ENCODE data around the gene TRIM41.
"Not testable (repeated sequence)": the region's sequence is repeated elsewhere in the genome, so short reads cannot be mapped to it uniquely, and the experiment has no call there.

TRIM41 gene

GRCh38 chr5:181212934-181213333 lies 10.1 kb upstream of the TRIM41 start:
- TF ChIP-seq CTCF (IDR thresholded peaks at IDR 0.05; ENCODE audit: borderline replicate concordance, control extremely low read depth, extremely low read depth, insufficient read depth, missing control alignments), result no peak
- in situ Hi-C loops (cut with MboI; ENCODE audit: low sequenced_read_pairs, unreplicated experiment), result no loop called here
- no peak for DNase-seq (ENCODE audit: low spot score)

GRCh38 chr5:181214249-181214648 lies 8.8 kb upstream of the TRIM41 start:
- in situ Hi-C loops (cut with MboI; ENCODE audit: low sequenced_read_pairs, unreplicated experiment); DNase-seq (ENCODE audit: low spot score): not testable (repeated sequence)

- TF ChIP-seq CTCF (IDR thresholded peaks at IDR 0.05; ENCODE audit: borderline replicate concordance, control extremely low read depth, extremely low read depth, insufficient read depth, missing control alignments), result no peak
- in situ Hi-C loops (cut with MboI; ENCODE audit: low sequenced_read_pairs, unreplicated experiment), result no loop called here
- no peak for DNase-seq (ENCODE audit: low spot score)
Measured at GRCh38 chr5:181215997-181216989, 6.8 kb upstream of the TRIM41 start.

- no peak for TF ChIP-seq CTCF (IDR thresholded peaks at IDR 0.05; ENCODE audit: borderline replicate concordance, control extremely low read depth, extremely low read depth, insufficient read depth, missing control alignments)
- DNase-seq (ENCODE audit: low spot score), result peak; percentile 61
- in situ Hi-C loops (cut with MboI; ENCODE audit: low sequenced_read_pairs, unreplicated experiment), result no loop called here
Measured at GRCh38 chr5:181217111-181217802, 5.8 kb upstream of the TRIM41 start.

GRCh38 chr5:181217803-181218062 lies 5.3 kb upstream of the TRIM41 start:
- in situ Hi-C loops (cut with MboI; ENCODE audit: low sequenced_read_pairs, unreplicated experiment), result no loop called here
- TF ChIP-seq CTCF (IDR thresholded peaks at IDR 0.05; ENCODE audit: borderline replicate concordance, control extremely low read depth, extremely low read depth, insufficient read depth, missing control alignments), result no peak

GRCh38 chr5:181218795-181219124 lies 4.3 kb upstream of the TRIM41 start:
- TF ChIP-seq CTCF (IDR thresholded peaks at IDR 0.05; ENCODE audit: borderline replicate concordance, control extremely low read depth, extremely low read depth, insufficient read depth, missing control alignments), result no peak
- no peak for DNase-seq (ENCODE audit: low spot score)
- in situ Hi-C loops (cut with MboI; ENCODE audit: low sequenced_read_pairs, unreplicated experiment), result no loop called here

More at GRCh38 chr5:181217803-181218062, 5.3 kb upstream of the TRIM41 start:
- no peak for DNase-seq (ENCODE audit: low spot score)
